SKM-1 treated with dmso at 0.1 percent for 144 hours (cell line): ENCODE results near the gene ADCY2.

ENCODE experiments used
- DNase-seq: peaks from one replicate; lab custom pipeline; 2025; ENCODE audit not compliant: unreplicated experiment; lab: John Stamatoyannopoulos, UW

The ADCY2 gene

DNA sequence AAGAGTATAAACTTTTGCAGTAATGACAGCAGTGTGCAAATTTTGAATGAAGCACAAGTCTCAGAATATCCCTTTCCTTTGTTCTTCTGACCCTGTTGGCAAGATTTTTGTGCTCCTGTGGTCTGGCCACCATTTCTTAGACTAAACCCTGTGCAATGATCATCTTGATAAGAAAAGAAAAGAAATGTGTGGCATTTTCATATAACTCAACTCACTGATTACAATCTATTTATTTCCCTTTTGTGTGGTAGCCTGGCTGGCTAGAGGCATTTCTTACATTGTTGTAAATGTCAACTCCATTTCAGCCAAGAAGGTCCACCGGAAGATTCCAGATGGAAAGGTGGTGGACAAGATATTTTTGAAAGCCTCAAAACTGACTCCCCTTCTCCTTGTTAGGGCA is 41.9 kb downstream of the ADCY2 start:
- DNase-seq, result no peak

GRCh38 chr5:7445068-7445467 is 49.1 kb downstream of the ADCY2 start:
- no peak for DNase-seq

GRCh38 chr5:7445831-7446230 is 49.9 kb downstream of the ADCY2 start:
- no peak for DNase-seq

GRCh38 chr5:7446913-7447312 is 51.0 kb downstream of the ADCY2 start:
- no peak for DNase-seq

- no peak for DNase-seq
These were observed 58.0 kb downstream of the ADCY2 start for GRCh38 chr5:7453947-7454346.

DNA sequence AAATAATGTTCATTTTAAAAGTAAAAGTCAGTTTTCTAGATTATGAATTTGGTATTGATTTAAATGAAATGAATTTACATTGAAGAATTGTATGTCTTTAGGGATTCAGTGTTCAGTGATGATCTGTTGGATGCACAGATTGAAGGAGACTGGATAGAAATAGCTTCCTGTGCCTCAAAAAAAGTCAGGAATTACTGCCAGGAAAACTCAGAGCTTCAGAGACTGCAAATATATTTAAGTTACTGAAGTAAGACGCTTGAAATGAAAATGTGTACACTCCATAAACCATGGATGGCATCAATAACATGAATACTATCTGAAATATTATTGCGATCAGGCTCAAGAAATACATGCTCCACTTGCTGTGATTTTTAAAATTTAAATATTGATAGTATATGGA is 60.3 kb downstream of the ADCY2 start:
- DNase-seq, result no peak

DNA sequence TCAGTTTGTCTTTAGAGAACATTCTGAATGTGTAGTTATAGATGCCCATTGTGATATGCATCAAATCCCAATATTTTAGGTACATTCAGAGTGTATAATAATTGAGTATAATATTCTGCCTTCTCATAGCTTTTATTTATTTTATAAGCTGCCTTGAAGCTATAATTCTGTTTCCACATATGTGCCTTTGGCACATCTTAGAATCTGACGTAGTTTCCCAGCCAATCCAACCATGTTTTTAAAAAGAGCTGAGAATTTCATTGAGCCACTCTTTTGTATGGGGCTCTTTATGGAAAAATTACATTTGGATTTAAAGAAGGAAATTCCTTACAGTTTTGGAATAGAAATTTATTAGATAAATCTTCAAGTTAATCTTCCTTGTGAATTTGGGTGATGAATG is 65.4 kb downstream of the ADCY2 start:
- DNase-seq, result no peak

DNA sequence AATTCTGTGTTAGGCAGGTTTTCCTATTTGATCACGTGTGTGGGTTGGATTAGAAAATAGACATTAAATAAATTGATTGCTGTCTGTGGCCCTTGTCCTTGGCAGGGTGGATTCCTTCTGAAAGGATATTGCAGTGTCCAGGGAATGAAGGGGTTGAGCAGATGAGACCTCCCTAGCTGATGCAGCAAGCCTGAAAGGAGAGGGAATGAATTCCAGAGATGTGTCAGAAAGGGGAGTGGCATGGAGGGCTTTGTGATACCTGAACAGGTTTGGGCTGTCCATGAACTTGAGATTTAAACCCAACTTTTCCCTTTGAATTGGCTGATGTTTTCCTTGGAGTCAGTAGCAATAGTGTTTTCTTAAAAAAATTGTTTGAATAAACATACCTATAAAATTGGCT is 66.8 kb downstream of the ADCY2 start:
- no peak for DNase-seq

DNA sequence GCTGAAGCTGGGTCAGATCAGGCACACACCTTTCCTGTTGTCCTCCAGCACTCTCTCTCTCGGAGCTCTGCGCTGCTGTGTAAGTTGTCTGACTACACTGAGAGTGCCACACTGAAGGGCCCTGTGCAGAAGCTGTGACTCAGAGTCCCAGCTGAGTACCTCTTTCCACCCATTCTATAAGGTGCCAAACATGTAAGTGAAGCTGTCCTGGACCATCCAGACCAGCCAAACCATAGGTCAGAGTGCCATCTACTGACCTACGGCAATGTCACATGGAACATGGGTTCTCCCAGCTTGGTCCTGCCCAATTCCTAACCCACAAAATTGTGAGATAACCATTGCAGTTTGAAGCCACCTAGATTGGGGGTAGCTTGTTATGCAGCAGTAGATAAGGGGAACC is 68.2 kb downstream of the ADCY2 start:
- DNase-seq, result no peak

- no peak for DNase-seq
These were observed 71.2 kb downstream of the ADCY2 start for GRCh38 chr5:7467179-7467578.

GRCh38 chr5:7468742-7469141 is 72.8 kb downstream of the ADCY2 start:
- DNase-seq, result no peak

DNA sequence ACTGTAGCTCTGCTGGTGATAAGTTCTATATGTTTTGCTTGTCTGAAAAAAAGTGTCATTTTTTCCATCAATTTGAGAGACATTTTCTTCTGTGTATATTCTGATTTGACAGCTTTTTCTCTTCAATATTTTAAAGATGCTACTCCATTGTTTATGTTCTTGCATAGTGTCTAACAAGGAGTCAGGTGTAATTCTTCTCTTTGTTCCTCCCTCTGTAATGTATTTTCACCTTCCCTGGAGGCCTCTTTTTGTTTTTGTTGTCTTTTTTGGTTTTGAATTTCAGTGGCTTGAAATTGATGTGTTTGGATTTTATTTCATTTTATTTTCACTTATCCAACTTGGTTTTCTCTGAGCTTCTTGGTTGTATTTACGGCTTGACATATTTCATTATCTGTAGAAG is 75.8 kb downstream of the ADCY2 start:
- no peak for DNase-seq

- no peak for DNase-seq
These were observed 77.2 kb downstream of the ADCY2 start for GRCh38 chr5:7473115-7473514.

- DNase-seq, result no peak
These were observed 77.8 kb downstream of the ADCY2 start for GRCh38 chr5:7473668-7474215.

DNA sequence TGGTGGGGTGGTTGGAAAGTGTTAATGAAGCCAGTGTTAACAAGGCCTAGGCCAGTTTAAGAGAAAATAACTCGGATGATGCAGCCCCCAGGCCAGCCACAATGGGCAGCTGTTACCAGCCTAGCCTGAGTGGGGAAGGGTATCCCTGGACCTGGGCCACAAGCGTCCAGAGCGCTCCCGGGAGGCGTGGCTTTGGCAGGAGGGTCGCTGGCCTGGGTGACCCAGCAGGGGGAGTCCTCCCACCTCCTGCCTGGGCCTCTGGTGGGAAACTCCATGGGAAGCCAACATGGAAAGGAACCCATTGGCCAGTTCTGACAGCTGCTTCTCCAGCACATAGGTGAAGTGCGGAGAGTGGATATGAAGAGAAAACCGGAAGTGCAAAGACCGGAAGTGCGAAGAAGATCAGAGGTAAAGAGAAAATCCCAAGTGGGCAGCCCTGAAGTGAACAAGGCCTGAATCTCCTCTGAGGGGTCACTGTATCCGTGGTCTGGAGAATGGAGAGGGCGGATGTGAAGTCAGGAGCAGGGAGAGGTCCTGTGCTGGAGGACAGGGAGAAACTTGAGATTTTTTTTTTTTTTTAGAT is 79.0 kb downstream of the ADCY2 start:
- no peak for DNase-seq

DNA sequence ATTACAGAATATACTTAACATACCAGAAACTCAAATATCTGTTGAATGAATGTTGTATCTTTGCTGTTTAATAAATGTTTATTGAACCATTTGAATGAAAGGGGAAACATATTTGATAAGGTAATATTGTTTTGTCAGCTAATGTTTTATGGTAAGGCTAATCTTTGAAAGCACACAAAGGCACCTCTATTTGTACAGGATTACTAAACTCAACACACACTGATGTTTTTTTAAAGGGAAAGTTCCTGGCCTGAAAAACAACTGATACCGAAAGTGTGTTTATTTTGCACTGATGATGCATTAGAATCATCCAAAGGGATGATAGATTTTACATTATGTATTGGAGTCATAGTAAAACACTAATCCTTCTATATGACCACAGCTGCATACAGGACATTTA is 82.5 kb downstream of the ADCY2 start:
- DNase-seq, result no peak

- DNase-seq, result no peak
These were observed 92.8 kb downstream of the ADCY2 start for GRCh38 chr5:7488734-7489133.

DNA sequence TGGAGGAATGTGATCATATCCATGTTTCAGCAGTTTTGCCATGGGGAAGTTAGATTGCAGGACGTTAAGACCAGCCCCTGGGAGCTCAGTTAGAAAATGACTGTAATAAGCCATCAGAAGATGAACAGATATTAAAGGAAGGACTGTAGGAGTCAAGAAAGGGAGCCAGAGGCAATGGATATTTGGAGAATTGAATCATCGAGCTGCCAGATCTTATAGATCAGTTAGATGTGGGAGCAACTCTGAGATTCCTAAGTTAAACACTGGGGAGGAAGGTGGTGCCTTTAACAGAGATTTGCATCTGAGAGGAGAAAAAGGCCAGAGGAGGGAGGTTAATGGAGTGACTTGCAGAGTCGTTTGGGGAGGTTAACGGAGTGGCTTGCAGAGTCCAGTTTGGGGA is 96.4 kb downstream of the ADCY2 start:
- DNase-seq, result no peak

GRCh38 chr5:7493081-7493480 is 97.1 kb downstream of the ADCY2 start:
- DNase-seq, result no peak

GRCh38 chr5:7493622-7494021 is 97.7 kb downstream of the ADCY2 start:
- DNase-seq, result no peak

DNA sequence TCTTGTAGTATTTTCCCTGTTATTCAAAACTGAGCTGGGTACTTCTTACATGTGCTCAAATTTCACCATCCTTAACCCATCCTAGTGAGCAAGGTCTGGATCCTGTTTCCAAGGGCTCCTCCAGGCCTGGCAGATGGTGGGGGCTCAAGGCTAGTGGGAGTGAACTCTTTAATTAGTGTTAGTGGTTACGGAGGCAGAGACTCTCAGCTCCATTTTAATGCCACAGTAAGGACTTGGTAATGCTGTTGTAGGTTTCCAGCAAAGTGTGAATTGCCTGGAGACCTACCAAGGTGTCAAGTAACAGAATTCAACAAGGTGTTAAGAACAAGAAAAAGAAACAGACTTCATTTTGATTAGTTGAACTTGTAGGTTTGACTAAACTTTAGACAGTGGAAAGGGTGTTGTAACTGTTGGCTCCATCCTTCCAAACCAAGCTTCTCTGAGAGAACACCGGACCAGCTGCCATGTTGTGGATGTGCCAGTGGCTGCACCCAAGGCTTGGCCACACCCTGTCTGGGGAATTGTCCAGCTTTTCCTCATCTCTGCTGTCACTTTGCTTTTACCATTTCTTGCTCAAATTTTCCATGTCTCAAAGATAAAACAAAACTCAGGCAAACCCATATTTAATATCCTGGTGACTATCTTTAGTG is 98.7 kb downstream of the ADCY2 start:
- no peak for DNase-seq

GRCh38 chr5:7495131-7495517 is 99.2 kb downstream of the ADCY2 start:
- DNase-seq, result no peak

DNA sequence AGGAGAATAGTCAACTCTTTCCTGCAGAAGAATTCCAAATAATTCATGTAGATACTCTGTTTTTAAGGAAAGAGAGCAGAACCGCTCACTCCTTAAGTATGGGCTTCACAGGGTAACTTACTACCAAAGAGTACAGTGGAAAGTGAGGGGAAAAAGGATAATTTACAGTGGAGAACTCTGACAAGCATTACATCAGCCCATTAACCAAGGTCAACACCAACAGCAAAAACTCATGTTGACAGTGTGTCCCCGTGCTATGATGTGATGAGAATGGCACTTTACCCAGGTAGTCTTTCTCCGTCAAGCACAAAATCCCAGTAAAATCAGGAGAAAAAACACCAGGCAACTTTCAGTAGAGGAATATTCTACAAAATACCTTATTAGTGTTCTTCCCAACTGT is 104.3 kb downstream of the ADCY2 start:
- no peak for DNase-seq
